ENCODE results near the gene C10orf143. TPM values are rescaled to one million over a fixed set of nuclear protein-coding genes. Genes with fewer than 3 reads are reported as not detected.

C10orf143 gene
- total RNA-seq, 4 donors from 2014 or later = 1.6 to 5.8 (median 3.7) TPM; not detected in 1

DNA sequence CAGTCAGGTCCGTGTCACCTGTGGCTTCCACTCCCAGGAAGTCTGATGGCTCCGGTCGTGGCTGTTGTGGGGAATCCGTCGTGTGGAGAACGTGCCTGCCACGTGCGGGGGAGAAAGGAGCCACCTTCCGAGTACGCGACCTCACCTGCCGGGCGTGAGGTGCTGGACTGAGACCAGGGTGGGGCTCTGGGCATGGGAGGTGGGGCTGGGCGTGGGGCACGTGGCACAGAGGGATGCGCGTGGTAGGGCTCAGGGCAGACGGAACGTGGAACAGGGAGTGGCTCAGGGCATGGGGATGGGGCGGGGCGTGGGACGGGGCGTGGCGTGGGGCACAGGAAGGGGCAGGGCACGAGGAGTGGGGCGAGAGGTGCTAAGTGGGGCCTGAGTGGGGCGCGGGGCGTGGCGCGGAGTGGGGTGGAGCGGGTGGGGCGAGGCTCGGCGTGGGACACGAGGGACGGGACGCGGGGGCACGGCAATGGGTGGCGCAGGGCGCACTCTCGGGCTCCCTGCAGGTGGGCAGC is 64.8 kb downstream of the C10orf143 start:
- Histone ChIP-seq H3K27ac (no peak overlapping the region), H3K27me3 (no peaks in the 10 kb centered on the region), H3K36me3 (no peaks in the 10 kb centered on the region), H3K9me3 (no peaks in the 10 kb centered on the region), H3K4me3 (no peak overlapping the region), H3K4me1 (no peaks in the 10 kb centered on the region)
- peak in 1 of 3 donors; percentile 31 for DNase-seq
- TF ChIP-seq, protein P1, sequence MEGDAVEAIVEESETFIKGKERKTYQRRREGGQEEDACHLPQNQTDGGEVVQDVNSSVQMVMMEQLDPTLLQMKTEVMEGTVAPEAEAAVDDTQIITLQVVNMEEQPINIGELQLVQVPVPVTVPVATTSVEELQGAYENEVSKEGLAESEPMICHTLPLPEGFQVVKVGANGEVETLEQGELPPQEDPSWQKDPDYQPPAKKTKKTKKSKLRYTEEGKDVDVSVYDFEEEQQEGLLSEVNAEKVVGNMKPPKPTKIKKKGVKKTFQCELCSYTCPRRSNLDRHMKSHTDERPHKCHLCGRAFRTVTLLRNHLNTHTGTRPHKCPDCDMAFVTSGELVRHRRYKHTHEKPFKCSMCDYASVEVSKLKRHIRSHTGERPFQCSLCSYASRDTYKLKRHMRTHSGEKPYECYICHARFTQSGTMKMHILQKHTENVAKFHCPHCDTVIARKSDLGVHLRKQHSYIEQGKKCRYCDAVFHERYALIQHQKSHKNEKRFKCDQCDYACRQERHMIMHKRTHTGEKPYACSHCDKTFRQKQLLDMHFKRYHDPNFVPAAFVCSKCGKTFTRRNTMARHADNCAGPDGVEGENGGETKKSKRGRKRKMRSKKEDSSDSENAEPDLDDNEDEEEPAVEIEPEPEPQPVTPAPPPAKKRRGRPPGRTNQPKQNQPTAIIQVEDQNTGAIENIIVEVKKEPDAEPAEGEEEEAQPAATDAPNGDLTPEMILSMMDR (IDR thresholded peaks at IDR 0.05) = no peak
- no peak for TF ChIP-seq POLR2A (IDR thresholded peaks at IDR 0.05)

GRCh38 chr10:130045091-130045652 is 65.5 kb downstream of the C10orf143 start:
- no peaks in the 10 kb centered on the region for H3K4me1 ChIP-seq
- H3K27me3 ChIP-seq = no peaks in the 10 kb centered on the region
- no peak for TF ChIP-seq POLR2A (IDR thresholded peaks at IDR 0.05)
- TF ChIP-seq, protein P1 (IDR thresholded peaks at IDR 0.05) = no peak
- H3K4me3 ChIP-seq = no peak overlapping the region
- H3K36me3 ChIP-seq = no peaks in the 10 kb centered on the region
- peak in 1 of 3 donors; percentile 21 for DNase-seq
- H3K9me3 ChIP-seq = no peaks in the 10 kb centered on the region
- H3K27ac ChIP-seq = no peak overlapping the region

- H3K36me3 ChIP-seq = no peaks in the 10 kb centered on the region
- TF ChIP-seq, protein P1 (IDR thresholded peaks at IDR 0.05) = no peak
- TF ChIP-seq POLR2A (IDR thresholded peaks at IDR 0.05) = no peak
- DNase-seq = peak in 1 of 3 donors; percentile 27
- H3K4me1 ChIP-seq = no peaks in the 10 kb centered on the region
- no peaks in the 10 kb centered on the region for H3K9me3 ChIP-seq
- no peaks in the 10 kb centered on the region for H3K27me3 ChIP-seq
- H3K4me3 ChIP-seq = no peak overlapping the region
- H3K27ac ChIP-seq = no peak overlapping the region
Measured at GRCh38 chr10:130044067-130045061, 66.3 kb downstream of the C10orf143 start.

GRCh38 chr10:130043491-130043890 is 67.1 kb downstream of the C10orf143 start:
- Histone ChIP-seq H3K27me3 (no peaks in the 10 kb centered on the region), H3K27ac (no peak overlapping the region), H3K36me3 (no peaks in the 10 kb centered on the region), H3K9me3 (no peaks in the 10 kb centered on the region), H3K4me1 (no peaks in the 10 kb centered on the region), H3K4me3 (no peak overlapping the region)
- peak in 1 of 3 donors; percentile 28 for DNase-seq
- TF ChIP-seq POLR2A (IDR thresholded peaks at IDR 0.05) = no peak
- TF ChIP-seq, protein P1 (IDR thresholded peaks at IDR 0.05) = no peak

GRCh38 chr10:130042381-130042780 is 68.2 kb downstream of the C10orf143 start:
- no peaks in the 10 kb centered on the region for H3K4me1 ChIP-seq
- H3K4me3 ChIP-seq = no peak overlapping the region
- no peaks in the 10 kb centered on the region for H3K36me3 ChIP-seq
- no peaks in the 10 kb centered on the region for H3K9me3 ChIP-seq
- no peak overlapping the region for H3K27ac ChIP-seq
- no peaks in the 10 kb centered on the region for H3K27me3 ChIP-seq
- TF ChIP-seq, protein P1 (IDR thresholded peaks at IDR 0.05) = no peak
- TF ChIP-seq POLR2A (IDR thresholded peaks at IDR 0.05) = no peak
- no peak for DNase-seq

Data from Peyer's patch (tissue), 4 donors.